Psoas muscle (tissue), 8 donors: Measurements from ENCODE around the gene SERP2. TPM values are rescaled to one million over a fixed set of nuclear protein-coding genes. Genes with fewer than 3 reads are reported as not detected.

ENCODE experiments used
- ATAC-seq, 4 donors: fragments of 200-7000 bp; cut with Tn5 transposase; one replicate each; pipeline ENCODE4 v1.9.1; 2020; ENCODE audit warnings: moderate library complexity in 3 of 4, mild to moderate bottlenecking in 2 of 4
- DNase-seq, 2 donors: peaks; one replicate each; pipeline ENCODE4 v3.0.0-alpha.2; 2020
- H3K27ac ChIP-seq: fragments of 200-600 bp; one replicate; pipeline ENCODE4 v1.8.0; 2022
- H3K27me3 ChIP-seq, 3 donors: fragments of 200-600 bp in 1 of 3; one replicate each; pipeline versions ENCODE4 v1.6.1 to v1.8.0; 2013 to 2022; ENCODE audit warnings: low read length in 2 of 3, mild to moderate bottlenecking in 2 of 3, moderate library complexity in 1 of 3; ENCODE audit not compliant: insufficient read depth in 3 of 3
- H3K36me3 ChIP-seq, 2 donors: fragments of 200-600 bp in 1 of 2; one replicate each; pipeline versions ENCODE4 v1.6.1 to v1.8.0; 2013 to 2022; ENCODE audit warnings: low read depth in 1 of 2, mild to moderate bottlenecking in 1 of 2, moderate library complexity in 1 of 2; ENCODE audit not compliant: insufficient read depth in 1 of 2
- H3K4me1 ChIP-seq: fragments of 200-600 bp; one replicate; pipeline ENCODE4 v1.8.0; 2022
- H3K4me3 ChIP-seq: fragments of 200-600 bp; one replicate; pipeline ENCODE4 v1.8.0; 2022; ENCODE audit warnings: mild to moderate bottlenecking
- H3K9me3 ChIP-seq: fragments of 200-600 bp; one replicate; pipeline ENCODE4 v1.8.0; 2022
- CTCF ChIP-seq: fragments of 200-600 bp; IDR thresholded peaks from one replicate; pipeline ENCODE4 v1.8.0; 2022; ENCODE audit warnings: antibody characterized with exemption
- WGBS, 3 donors: extraction: QIAGEN DNeasy Blood & Tissue Kit; methylation state at CpG; one replicate each; pipeline versions ENCODE4 v1.1.6 to v1.1.7; 2013; 5-methylcytosine and 5-hydroxymethylcytosine counted together
- intact Hi-C, 2 donors: fragments of 100-400 bp; cut with DNase I; formaldehyde crosslinking; loops; one replicate each; pipeline versions ENCODE4 v1.11.0 to v1.14.2; 2022
- polyA plus RNA-seq, 3 donors: library from polyadenylated mRNA; stranded (reverse); fragments of 200-250 nt; gene quantifications; one replicate each; pipeline ENCODE4 v1.2.3, GENCODE V29; 2013
- total RNA-seq, 4 donors: library from RNA; stranded (reverse); fragmentation: NEBNext Ultra II Directional in 2 of 4; extraction: Animal tissue kit (Norgen Biotek cat#: 25700) in 2 of 4; gene quantifications; one replicate each; pipeline versions ENCODE4 v1.2.1 to v1.2.4, GENCODE V29; 2021 to 2023
- donor health status: healthy with polysubstance abuse.
- donor health status: DM: no; HTN: no; CAD: no; lungs with moderate emphysema.
- donor health status: Bipolar disorder and iron deficiency.
- donor health status: healthy.
- donor health status: DM: yes; HTN: yes; CAD: no.
- donor health status: DM: no; HTN: no; CAD: no.
- donor health status: DM: no; HTN: no; CAD: no.
- donor health status: DM: yes; HTN: yes; CAD: no.

SERP2 gene
- total and polyA plus RNA-seq, 7 donors: 0.57 to 1.8 (median 1.1) TPM

GRCh38 chr13:44436589-44437337 lies 63.1 kb downstream of the SERP2 start:
- TF ChIP-seq CTCF: no peak
- H3K36me3 ChIP-seq: peaks cover 4 to 19% of the 10 kb centered on the region in 2 donors
- intact Hi-C loops: loop anchor here (2.0 to 10.0 kb wide), 3 partner anchors 132 to 294 kb away; no protein-coding TSS in a partner anchor
- H3K9me3 ChIP-seq: no peaks in the 10 kb centered on the region
- ATAC-seq (peak; percentile 83 to 88 (median 85)), DNase-seq (peak; percentile 90 to 94)
- WGBS, 3 donors: 0 to 1% (median 1%) methylated on average over 38 of the region's 38 CpGs
- no peaks in the 10 kb centered on the region for H3K27me3 ChIP-seq
- peak overlapping the region; percentile 92 for H3K27ac ChIP-seq
- H3K4me1 ChIP-seq: peaks cover 29% of the 10 kb centered on the region
- peak overlapping the region; percentile 73 for H3K4me3 ChIP-seq

- peak; percentile 63 for TF ChIP-seq CTCF
- WGBS, 3 donors: 1 to 6% (median 1%) methylated on average over 5 of the region's 5 CpGs
- intact Hi-C loops: loop anchor here (2.0 to 10.0 kb wide), 6 partner anchors 133 to 531 kb away; no protein-coding TSS in a partner anchor
- H3K27ac ChIP-seq: peak overlapping the region; percentile 92
- H3K4me3 ChIP-seq: peak overlapping the region; percentile 73
- ATAC-seq: no peak
- no peaks in the 10 kb centered on the region for H3K27me3 ChIP-seq
- DNase-seq: no peak
- no peaks in the 10 kb centered on the region for H3K9me3 ChIP-seq
- H3K36me3 ChIP-seq: peaks cover 4 to 19% of the 10 kb centered on the region in 2 donors
- peaks cover 33% of the 10 kb centered on the region for H3K4me1 ChIP-seq
Observed at GRCh38 chr13:44437356-44438233, 64.0 kb downstream of the SERP2 start.

- 14 to 27% (median 23%) methylated on average over 3 of the region's 3 CpGs for WGBS, 3 donors
- Histone ChIP-seq H3K27ac (peak overlapping the region; percentile 92), H3K27me3 (no peaks in the 10 kb centered on the region), H3K4me1 (peaks cover 33% of the 10 kb centered on the region), H3K9me3 (no peaks in the 10 kb centered on the region), H3K36me3 (peaks cover 4 to 17% of the 10 kb centered on the region in 2 donors), H3K4me3 (no peak overlapping the region)
- DNase-seq (no peak), ATAC-seq (no peak)
- no peak for TF ChIP-seq CTCF
- intact Hi-C loops: loop anchor here (2.0 to 10.0 kb wide), 5 partner anchors 133 to 531 kb away; no protein-coding TSS in a partner anchor
Observed at GRCh38 chr13:44438234-44438579, 64.6 kb downstream of the SERP2 start.

- DNase-seq: no peak
- TF ChIP-seq CTCF: no peak
- peak overlapping the region; percentile 62 for H3K27ac ChIP-seq
- 21 to 38% (median 23%) methylated on average over 4 of the region's 4 CpGs for WGBS, 3 donors
- H3K4me3 ChIP-seq: no peak overlapping the region
- H3K27me3 ChIP-seq: no peaks in the 10 kb centered on the region
- no peaks in the 10 kb centered on the region for H3K9me3 ChIP-seq
- H3K36me3 ChIP-seq: peaks cover 0 to 4% of the 10 kb centered on the region in 2 donors
- ATAC-seq: no peak
- H3K4me1 ChIP-seq: peaks cover 33% of the 10 kb centered on the region
- intact Hi-C loops: loop anchor here (2.0 to 10.0 kb wide), 7 partner anchors 135 to 533 kb away; no protein-coding TSS in a partner anchor
Observed at GRCh38 chr13:44439452-44440024, 65.9 kb downstream of the SERP2 start.
